Subcutaneous adipose tissue (tissue), 4 donors: ENCODE data around the gene CNST. TPM values are rescaled to one million over a fixed set of nuclear protein-coding genes. Genes with fewer than 3 reads are reported as not detected.

Experiments used
- total RNA-seq, 4 donors: library from RNA; depleted of rRNA; stranded (reverse); fragments of >200 nt; gene quantifications; one replicate each; pipeline ENCODE4 v1.1.0, GENCODE V29; 2016
- TF ChIP-seq, protein P1 (sequence below): fragments of 450-650 bp; IDR thresholded peaks from one replicate; pipeline ENCODE4 v1.5.1; 2016; ENCODE audit warnings: low read depth, mild to moderate bottlenecking, control low read depth, antibody characterized with exemption, moderate library complexity

The CNST gene
- total RNA-seq, 4 donors from 2014 or later, result 26.9 to 45.7 (median 30.9) TPM

DNA sequence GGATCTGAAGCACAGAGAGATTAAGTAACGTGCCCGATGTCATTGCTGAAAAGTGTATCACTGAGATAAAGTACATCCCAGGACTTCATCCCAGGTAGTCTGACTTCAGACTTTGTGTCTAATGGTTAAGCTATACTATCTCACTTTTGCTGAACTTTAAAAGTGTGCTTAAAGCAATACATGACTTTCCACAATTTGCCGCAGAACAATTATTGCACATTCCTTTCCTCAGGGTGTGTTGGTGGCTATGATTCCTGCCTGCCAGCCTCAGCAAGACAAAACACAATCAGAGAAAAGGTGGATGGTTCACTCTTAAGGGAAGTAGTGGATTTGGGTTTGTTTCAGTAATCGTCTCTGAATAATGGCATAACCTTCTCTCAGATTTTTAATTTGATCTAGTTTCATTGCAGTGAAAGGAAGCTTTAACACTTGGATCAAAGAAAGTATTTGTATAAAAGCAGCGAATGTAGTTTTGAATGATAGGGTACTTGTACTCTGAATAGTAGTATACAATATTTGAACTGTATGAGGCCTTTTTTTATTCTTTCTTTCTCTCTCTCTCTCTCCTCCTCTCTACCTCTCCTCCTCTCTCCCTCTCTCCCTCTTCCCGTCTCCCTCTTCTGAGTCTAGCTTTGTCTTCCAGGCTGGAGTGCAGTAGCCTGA is 47.0 kb downstream of the CNST start:
- TF ChIP-seq, protein P1, sequence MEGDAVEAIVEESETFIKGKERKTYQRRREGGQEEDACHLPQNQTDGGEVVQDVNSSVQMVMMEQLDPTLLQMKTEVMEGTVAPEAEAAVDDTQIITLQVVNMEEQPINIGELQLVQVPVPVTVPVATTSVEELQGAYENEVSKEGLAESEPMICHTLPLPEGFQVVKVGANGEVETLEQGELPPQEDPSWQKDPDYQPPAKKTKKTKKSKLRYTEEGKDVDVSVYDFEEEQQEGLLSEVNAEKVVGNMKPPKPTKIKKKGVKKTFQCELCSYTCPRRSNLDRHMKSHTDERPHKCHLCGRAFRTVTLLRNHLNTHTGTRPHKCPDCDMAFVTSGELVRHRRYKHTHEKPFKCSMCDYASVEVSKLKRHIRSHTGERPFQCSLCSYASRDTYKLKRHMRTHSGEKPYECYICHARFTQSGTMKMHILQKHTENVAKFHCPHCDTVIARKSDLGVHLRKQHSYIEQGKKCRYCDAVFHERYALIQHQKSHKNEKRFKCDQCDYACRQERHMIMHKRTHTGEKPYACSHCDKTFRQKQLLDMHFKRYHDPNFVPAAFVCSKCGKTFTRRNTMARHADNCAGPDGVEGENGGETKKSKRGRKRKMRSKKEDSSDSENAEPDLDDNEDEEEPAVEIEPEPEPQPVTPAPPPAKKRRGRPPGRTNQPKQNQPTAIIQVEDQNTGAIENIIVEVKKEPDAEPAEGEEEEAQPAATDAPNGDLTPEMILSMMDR, result no peak

DNA sequence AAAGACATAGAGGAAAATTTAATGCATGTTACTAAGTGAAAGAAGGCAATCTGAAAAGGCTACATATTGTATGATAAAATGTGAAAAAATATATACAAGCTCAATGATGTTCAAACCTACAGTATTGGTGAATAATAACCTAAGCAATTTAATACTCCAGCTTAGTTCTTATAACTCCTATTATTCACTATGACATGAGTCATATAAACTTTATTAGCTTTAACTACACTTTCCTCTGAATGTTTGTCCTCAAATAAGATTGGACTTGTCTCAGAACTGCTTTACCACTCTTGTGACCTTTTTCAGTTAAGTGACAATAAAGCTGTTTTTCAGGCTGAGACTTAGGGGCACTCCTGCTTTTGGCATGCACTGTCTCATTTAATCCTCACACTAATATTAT is 50.9 kb downstream of the CNST start:
- TF ChIP-seq, protein P1, result no peak

DNA sequence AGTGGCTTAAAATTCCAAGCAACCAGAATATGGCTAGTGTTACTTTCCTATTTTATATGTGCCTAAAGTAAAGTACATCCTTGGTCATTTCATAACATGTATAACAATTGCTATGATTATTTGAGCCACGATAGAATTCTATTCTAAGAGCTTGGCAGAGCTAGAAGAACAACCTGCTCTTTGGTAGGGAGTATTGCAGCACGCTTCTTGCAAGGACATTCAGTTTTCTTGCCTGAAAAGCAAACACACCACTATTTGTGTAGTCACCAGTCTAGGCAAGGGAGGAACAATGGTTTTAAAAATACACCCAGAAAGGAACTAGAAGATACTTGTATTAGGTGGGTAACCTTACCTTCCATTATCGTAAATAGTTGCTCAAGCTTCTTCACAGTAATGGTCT is 51.5 kb downstream of the CNST start:
- TF ChIP-seq, protein P1, result no peak

DNA sequence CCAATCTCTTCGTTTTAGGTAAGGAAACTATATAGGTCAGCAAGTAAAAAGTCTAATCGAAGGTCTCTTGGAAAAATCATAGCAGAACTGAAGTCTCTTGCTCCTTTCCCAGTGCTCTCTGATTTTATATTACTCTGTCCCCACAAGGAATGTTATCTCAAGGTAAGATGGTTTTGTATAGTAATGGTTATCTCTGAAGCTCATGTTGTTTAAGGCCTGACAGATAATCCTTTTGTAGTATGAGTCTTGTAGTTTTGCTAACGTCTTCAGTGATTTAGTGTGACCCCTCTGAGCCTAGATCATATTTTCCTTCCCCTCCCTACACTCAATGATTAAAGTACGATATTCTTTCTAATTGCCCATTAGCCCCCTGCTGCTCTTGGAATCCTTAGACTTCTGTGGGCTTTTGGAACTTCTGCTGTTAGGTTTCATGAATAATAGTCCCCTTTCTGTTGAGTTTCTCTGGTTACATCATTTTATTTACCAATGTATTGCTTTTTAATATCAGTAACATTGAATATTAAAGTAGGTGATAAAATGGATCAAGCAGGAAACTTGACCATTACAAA is 52.1 kb downstream of the CNST start:
- TF ChIP-seq, protein P1, result no peak

DNA sequence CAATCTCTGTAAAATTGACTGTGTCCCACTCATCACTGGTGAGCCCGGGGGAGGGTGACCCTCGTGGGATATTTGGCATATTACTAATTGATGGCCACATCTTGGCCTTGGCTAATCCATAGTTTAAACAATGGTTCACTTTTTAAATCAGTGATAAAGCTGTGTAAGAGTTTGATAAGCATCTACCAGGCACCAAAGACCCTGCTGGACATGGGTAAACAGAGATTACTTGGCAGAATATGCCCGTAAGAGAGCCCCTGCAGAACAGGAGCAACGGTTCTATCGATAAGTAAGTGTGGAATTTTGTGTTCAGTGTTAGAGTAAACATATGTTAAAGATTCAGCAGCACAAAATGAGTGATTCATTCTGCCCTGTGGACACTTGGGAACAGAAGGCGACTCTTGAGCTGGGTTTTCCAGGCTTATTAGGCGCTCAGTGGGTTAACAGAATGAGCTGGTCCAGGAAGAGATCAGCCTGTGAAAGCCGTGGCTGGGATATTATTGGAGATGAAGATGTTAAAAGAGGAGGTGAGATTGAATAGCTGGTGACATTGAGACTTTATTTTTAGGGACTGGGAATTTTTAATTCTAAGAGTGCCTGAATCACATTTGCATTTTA is 55.9 kb downstream of the CNST start:
- TF ChIP-seq, protein P1, result no peak

DNA sequence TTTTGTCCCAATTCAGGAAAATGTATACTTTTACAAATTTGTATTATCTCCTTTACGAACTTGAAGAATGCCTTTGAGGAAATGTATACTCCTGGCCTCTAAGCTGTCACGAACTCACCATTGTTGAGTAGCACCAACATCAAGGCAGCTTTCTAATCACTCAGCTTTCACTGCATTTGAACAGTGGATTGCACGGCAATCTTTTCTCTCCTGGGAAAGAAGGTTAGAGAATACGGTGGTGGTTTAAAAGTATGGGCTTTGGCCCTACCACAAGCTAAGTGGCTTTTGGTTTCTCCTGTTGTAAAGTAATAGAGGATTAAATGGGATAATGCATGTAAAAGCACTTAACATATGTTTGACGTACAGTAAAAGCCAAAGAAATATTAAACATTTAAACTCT is 57.8 kb downstream of the CNST start:
- TF ChIP-seq, protein P1, result no peak

DNA sequence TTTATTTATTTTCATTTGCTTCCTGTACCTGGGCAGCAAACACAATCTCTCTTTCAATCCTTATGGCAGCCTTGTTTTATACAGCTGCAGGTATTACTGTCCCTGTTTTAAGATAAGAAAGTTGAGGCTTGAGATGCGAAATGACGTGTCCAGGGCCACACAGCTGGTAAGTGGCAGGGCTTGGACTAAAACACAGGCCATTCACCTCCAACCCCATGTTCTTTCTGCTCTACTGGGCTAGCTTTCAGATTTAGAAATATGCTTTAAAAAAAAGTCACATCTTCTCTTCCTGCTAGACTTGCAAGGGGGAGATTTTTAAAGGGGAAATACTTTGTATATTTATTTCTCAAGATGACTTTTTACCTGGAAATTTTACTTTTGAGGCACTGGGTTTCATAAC is 62.8 kb downstream of the CNST start:
- TF ChIP-seq, protein P1, result no peak
